Measurements from ENCODE around the gene AMFR.

Gene AMFR

GRCh38 chr16:56328276-56329022, 96.9 kb downstream of the AMFR start:
- DNase-seq: no peak

GRCh38 chr16:56327929-56328258, 97.5 kb downstream of the AMFR start:
- no peak for DNase-seq

GRCh38 chr16:56327071-56327928, 98.0 kb downstream of the AMFR start:
- DNase-seq: no peak

- DNase-seq: no peak
Observed at GRCh38 chr16:56325956-56326355, 99.4 kb downstream of the AMFR start.

DNA sequence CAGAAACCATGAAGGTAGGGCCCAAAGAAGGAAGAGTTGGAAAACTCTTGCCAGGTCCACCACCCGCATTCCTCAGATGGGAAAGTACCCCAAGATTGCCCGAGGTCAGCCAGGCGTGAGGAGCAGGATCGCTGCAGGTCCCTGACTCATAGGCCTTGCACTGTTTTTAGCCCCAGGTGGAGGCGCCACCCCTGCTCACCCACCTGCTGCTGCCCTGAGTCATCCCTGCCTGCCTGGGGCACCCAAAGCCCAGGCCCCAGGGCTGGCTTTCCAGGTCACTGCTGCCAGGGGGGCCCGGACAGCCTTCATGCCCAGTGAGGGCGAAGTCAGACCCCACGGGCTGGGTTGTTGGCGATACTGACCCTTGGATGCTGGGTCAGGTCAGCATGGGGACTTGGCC, 100.9 kb downstream of the AMFR start:
- no peak for DNase-seq

- DNase-seq: no peak
Observed at GRCh38 chr16:56321571-56321970, 103.8 kb downstream of the AMFR start.

DNA sequence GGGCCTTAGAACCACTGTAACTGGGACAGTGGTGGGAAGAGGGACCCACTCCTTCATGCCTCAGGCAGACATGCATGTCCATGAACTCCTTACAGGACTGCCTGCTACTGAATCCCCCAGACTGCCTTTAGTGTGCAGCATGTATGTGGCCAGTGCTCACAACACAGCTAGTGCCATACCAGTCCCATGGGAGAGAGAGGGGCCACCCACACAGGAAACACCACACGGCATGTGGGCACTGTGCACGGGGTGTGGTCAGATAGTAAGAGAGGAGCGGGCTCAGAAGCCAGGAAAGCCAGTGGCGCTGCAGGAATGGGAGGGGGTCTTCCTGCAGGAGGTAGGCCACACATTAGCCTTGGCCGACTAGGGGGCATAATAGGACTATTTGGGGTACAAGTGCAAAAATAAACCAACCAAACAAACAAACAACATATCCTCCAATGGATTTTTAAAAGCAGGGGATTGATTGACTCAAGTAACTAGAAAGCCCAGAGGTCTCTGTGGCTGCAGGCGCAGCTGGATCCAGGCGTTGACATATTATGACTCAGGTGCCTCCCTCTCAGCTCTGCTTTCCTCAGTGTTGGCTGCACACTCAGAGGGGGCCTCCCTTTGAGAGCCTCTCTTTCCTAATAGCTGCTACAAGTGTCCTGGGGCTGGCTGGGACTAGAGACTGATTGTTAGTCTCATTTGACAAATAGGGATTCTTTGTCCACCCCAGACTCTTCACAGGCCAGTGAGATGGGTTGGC, 104.4 kb downstream of the AMFR start:
- no peak for DNase-seq

DNA sequence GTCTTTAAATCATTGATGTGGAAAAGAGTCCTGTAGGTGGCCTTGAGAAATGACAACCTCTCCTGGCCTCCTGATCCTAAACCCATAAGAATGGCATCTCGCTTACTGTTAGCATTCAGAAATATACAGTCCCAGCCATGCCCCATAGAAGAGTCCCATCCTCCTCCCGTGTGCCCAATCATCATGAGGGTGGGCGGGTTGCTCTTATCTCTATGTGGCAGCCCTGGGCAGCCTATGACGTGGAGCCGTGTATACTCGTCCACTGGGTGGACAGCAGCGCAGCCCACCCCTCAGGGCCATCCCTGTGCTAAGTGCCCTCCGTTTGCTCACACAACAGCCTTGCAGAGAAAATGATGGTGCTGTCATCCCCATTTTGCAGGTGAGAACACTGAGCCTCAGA, 105.3 kb downstream of the AMFR start:
- DNase-seq: no peak

DNA sequence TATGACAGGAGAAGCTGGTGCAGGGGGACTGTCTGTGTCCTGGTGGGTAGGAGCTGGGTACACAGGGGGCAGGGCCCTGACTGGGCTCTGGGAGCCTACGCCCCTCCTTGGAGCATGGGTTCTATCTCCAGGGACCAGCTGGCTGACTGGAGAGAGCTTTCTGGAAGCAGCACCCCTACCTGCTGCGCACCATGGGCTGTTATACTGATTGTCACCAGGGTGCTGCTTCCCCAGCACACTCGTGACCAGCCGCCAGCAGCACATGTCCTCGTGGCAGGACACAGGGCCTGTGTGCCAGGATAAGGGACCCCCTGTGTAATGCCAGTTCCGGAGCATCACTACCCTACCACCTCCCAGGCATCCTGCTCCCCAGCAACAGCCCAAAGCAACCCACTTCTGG, 106.0 kb downstream of the AMFR start:
- DNase-seq: no peak

- no peak for DNase-seq
Observed at GRCh38 chr16:56318827-56319140, 106.6 kb downstream of the AMFR start.

DNA sequence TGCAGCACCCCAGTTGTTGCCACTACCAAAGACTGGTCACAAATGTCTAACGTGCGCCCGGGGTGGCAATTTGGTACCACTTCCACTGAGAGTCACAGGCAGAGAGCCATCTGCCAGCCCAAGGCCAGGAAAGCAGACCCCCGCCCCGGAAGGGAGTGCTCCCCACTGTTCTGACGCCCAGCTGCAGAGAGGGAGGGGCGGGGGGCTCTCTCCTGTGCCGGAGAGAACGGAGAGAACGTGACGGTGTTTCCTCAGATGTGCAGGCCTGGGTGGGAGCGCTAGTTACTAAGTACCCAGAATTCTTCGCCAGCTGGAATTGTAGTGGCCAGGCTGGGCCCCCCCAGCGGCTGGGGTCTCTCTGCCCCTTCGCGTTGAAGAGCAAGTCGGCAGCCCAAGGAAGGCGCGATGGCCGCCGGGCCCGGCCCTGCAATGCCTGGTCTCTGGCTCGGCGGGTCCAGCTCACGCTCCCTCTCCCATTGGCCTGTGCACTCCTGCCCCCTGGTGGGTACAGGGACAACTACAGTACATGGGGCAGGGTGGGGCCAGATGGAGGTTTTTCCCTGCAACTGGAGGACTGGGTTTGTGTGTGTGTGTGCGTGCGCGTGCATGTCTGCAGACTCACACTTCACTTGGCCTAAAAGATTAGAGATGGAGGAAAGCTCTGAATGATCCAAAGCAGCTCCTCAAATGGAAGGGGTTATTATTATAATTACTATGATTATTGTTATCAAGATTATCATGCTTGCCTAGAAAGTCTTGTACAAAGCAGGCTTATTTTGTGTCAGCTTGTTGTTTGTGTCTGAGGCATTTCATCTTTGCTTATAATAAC, 107.1 kb downstream of the AMFR start:
- peak; percentile 56 for DNase-seq

- DNase-seq: no peak
Observed at GRCh38 chr16:56316545-56316944, 108.8 kb downstream of the AMFR start.

GRCh38 chr16:56315955-56316354, 109.4 kb downstream of the AMFR start:
- DNase-seq: no peak

GRCh38 chr16:56314244-56314850, 111.0 kb downstream of the AMFR start:
- no peak for DNase-seq

DNA sequence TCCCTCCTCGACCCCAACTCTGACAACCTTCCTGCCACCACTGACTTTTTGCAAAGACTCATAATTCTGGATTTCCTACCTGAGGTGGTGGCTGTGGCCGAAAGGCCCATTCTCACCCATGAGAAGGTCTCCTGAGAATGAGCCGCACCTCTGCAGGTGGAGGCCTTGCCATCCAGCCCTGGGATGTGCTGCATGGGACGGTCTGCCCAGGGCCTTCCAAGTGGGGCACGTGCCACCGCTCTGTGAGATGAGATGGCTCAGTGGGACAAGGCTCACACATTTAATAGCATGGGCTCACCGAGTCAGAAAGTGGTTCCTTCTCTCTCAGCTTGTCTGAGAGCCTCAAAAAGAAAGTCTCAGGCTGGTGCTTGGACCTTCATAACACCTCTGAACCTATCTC, 112.8 kb downstream of the AMFR start:
- no peak for DNase-seq

DNA sequence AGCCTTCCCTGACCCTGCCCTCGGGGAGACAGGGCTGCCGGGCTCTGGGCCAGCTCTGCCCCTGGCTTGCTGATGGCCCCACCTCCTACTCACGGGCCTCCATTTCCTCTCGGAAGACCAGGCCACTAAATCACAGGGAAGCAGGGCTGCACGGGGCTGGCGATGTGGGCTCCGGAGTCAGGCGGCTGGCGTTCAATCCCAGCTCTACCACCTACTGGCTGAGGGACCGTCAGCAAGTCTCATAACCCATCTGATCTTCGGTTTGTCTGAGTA, 113.4 kb downstream of the AMFR start:
- DNase-seq: no peak

All from NCI-H2171 (cell line).